GM18502 (cell line): ENCODE results near the gene TLR9.

Experiments
- ATAC-seq: cut with Tn5 transposase; IDR thresholded peaks from one replicate; pipeline ENCODE4 v1.9.1; 2021; ENCODE audit warnings: mild to moderate bottlenecking; ENCODE audit not compliant: unreplicated experiment, poor library complexity

Gene TLR9

GRCh38 chr3:52248816-52249547 is 23.5 kb upstream of the TLR9 start:
- ATAC-seq = no peak

DNA sequence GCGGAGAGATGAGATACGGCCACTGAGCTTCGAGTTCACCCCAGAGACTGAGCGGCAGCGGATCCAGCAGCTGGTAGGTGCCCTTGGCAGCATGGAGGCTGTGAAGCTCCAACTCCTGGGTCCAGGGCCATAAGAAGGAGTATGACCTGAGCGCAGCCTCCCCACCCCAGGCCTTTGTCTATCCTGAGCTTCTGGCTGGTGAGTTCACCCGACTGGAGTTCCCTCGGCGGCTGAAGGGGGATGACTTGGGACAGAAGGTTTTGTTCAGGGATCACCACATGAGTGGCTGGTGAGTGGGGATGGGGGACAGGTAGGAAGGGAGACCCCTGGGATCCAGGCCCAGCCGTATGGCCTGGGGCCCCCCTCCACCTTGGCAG is 22.7 kb upstream of the TLR9 start:
- ATAC-seq = no peak

- no peak for ATAC-seq
Measured at GRCh38 chr3:52247409-52248164, 22.1 kb upstream of the TLR9 start.

GRCh38 chr3:52246728-52247408 is 21.4 kb upstream of the TLR9 start:
- no peak for ATAC-seq

- ATAC-seq = no peak
Measured at GRCh38 chr3:52246264-52246620, 20.8 kb upstream of the TLR9 start.

DNA sequence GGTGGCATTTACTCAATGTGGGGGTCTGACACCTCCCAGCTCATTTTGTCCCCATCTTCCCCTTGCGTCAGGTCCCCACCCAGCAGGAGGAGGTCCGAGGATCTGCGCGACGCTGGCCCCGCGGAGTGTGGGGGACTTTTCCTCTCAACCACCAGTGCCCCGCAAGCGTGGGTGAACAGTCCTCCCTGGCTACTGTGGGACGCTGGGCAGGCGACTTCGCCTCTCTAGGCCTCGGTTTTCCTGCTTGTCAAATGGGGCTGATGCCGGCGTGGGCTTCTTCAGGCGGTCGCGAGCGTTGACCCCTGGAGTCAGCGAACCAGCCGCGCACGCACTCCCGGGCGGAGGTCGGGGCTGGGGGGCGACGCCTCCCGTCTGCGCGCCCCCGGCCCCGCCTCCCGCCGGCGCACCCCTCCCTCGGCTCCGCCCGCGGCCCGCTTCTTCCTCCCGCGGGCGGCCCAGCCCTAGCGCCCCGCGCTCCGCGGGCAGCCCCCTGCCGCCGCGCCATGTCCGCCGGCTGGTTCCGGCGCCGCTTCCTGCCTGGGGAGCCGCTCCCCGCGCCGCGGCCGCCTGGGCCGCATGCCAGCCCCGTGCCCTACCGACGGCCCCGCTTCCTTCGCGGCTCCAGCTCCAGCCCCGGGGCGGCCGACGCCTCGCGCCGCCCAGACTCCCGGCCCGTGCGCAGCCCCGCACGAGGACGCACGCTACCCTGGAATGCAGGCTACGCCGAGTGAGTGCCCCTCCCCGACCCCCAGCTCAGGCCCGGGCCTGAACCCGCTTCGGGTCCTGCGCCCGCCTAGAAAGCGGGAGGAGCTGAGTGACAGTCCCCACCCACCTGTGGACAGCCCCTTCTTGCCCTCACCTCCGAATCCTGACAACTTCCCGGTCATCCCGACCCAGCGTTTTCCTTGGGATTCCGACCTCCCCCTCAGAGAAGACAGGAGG is 20.1 kb upstream of the TLR9 start, which contains the start of gene PPM1M:
Gene PPM1M, plus strand, starts transcription at position 438 of the 942 bp plus-strand sequence. Its CDS starts 66 bp downstream, at position 504.
- peak; percentile 34 for ATAC-seq

DNA sequence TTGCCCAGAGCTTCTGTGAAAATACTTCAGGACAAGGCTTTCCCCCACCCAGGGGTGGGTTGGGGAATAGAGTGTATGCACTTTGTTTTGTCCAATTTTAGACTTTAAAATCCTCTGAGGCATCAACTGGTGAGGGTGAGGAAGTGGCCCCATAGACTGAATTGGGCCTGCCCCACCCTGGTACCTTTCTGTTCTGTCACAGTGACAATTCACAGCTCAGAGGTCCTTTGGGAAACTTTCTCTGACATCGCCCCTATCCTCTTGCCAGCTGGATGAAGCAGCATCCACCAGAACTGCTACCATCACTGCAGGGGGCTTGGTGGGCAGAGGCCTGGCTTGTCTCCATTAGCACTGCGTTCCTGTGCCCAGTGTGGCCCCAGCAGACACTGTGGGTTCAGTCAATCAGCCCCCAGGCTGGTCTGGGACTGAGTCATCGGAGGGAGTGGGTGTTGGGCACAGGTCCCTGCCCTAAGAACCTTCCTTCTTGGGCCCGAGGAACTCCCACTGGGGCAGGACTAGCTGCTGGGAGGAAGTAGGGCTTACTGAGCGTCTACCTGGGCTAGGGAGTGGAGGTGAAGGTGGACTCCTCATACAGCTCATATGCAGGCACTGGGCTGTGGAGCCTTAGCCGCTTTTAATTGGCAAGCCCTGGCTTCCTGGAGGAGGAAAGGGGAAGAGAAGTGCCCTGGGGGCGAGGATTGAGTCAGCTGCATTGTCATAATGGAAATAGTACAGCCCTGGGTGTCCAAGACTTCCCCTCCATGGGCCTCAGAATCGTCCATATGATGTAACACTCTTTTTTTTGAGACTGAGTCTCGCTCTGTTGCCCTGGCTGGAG is 18.6 kb upstream of the TLR9 start:
- ATAC-seq = peak; percentile 46

DNA sequence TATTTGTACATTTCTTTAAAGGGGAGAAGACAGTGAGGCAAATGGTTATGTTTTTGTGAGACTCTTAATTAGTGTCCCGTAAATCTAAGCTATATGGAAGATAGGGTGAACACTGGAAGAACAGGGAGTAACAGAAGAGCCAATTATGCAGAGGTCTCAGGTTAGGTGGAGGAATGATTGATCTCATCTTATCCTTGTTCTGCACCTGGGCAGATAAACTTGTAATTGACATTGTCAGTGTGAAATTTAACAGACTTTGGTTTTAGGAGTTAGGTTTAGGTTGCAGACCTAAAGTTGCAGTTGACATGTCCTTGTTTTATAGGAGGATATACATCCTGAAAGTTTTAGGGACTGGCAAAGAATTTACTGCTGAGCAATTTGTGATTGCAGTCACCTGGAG is 16.6 kb upstream of the TLR9 start:
- no peak for ATAC-seq

GRCh38 chr3:52240886-52241370 is 15.5 kb upstream of the TLR9 start:
- no peak for ATAC-seq

DNA sequence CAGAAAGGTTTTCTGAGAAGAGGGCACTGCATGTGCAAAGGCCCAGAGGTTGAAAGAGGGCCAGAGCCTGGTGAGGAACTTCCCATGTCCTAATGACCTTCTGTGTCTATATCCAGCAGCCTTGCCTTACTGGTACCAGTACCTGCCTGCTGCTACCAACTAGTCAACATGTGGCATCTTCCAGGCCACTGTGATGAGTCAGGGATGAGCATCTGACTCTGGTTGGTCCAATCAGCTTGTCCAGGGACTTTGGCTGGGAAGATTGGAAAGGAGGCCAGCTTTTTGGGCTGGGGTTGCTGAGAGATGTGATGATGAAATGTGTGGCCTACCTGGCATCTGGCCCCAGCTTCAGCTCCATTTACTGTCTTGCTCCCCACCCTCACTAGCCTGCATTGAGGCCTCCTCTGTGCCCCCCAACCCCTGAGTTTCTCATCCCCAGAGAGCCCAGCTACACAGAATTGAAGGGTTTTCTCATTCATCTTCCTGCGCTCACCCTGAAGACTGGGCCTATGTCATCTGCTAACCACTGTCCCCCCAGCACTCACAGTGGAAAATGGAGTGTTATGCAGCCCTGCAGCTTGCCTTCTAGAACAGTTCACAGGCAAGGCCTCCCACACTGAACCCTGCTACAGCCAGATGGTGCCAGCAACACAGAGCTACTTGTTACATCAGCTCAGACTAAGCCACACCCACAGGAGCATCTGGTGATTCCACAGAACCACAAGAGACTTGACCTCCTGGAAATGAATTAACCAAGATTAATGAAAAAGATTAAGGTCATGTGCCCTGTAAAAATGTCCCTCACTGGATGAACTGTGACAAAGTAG is 14.8 kb upstream of the TLR9 start:
- no peak for ATAC-seq

GRCh38 chr3:52238761-52239701 is 13.6 kb upstream of the TLR9 start, which contains the start of gene TWF2:
Gene TWF2 (minus strand): TSS chr3:52239158. CDS start chr3:52239016, 142 bp downstream.
- ATAC-seq = peak; percentile 74

DNA sequence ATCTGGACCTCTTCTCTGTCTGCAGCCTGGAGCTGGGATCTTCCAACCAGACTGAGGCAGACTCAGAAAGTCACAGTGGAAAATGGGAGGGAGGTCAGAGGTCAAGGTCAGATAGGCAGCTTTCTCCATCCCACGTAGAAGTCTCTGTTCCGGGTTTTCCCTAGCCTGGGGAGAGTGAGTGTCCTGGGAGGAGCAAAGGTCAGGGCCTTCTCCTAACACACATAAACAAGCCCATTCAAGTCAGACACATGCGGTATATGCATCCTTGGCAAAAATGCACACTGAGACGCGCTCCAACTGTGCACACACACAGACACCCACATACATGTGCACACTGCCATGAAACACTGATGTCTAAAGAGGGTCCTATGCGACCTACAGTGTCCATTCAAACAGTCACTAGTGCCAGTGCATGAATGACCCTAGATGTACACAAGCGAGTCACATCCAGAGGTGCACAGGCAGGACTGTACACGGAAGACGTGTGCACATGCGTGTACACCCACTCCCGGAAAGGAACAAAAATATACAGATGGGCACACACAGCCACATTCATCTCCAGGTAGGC is 12.8 kb upstream of the TLR9 start:
- ATAC-seq = peak; percentile 25

- ATAC-seq = no peak
Measured at GRCh38 chr3:52237657-52238172, 12.3 kb upstream of the TLR9 start.

DNA sequence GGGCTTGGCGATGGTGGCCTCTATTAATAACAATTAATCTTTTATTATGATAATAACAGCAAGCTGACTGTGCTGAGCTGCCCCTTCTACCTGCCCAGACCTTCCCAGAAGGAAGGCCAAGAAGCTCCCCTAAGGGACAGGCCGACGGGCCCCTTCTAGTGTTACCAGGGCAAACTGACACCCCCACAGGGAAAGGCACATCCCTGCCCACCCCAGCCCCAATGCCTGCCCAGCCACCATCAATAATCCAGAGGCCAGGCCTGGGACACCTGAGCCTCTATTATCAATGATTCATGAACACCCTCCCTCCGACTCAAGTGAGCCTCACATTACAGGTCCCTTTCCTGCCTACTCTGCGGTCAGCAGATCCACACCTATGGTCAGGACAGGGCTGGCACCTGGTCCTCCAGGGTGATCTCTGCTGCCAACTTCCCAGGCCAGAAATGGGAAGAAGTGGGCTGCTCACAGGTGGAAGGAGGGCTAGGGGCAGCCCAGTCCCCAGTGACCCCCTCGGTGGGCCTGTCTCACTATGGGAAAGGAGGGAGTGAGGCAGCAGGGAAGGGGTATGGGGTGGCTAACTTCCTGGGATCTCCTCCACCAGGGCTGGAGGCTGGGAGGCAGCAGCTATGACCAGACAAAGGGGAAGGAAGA is 11.7 kb upstream of the TLR9 start:
- ATAC-seq = no peak

DNA sequence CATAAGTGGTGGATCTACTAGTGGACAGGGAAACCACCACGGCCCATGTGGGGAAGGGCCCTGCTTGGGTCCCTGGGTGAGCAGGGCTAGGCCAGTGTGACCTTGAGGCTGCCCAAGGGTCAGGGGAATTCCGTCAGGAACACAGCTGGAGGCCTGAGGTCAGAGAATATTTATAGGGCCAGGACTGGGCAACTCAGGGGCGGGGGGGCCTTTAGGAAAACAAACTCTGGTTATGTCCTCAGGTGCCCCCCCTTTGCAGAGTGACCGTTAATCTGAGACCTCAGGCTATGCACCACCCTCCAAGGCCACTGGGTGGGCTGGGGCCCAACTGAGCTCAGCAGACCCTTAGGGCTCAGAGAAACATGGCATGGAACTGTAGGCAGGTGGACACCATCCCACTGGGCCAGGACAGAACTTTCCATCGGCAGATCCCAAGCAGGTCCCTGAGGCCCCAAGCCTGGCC is 11.0 kb upstream of the TLR9 start:
- no peak for ATAC-seq
